Hepatocyte (in vitro differentiated cells): ENCODE results near the gene CENPP. TPM values are rescaled to one million over a fixed set of nuclear protein-coding genes. Genes with fewer than 3 reads are reported as not detected.

Source experiments
- DNase-seq: peaks from one replicate; pipeline ENCODE4 v3.0.0-alpha.2; 2016; ENCODE audit warnings: low spot score
- H2AFZ ChIP-seq: fragments of 200-600 bp; sonication (generic); 2 replicates; pipeline ENCODE4 v1.6.0; 2016; ENCODE audit warnings: antibody characterized with exemption, mild to moderate bottlenecking
- H3K27ac ChIP-seq: fragments of 200-600 bp; sonication (generic); 2 replicates; pipeline ENCODE4 v1.5.1; 2016; ENCODE audit warnings: mild to moderate bottlenecking
- H3K27me3 ChIP-seq: fragments of 200-600 bp; sonication (generic); 2 replicates; pipeline ENCODE4 v1.6.1; 2016
- H3K36me3 ChIP-seq: fragments of 200-600 bp; sonication (generic); replicated peaks from 2 replicates; pipeline ENCODE4 v1.5.1; 2016; ENCODE audit warnings: low read depth; ENCODE audit not compliant: insufficient read depth
- H3K4me1 ChIP-seq: fragments of 200-600 bp; sonication (generic); 2 replicates; pipeline ENCODE4 v1.5.1; 2016; ENCODE audit warnings: mild to moderate bottlenecking, moderate library complexity; ENCODE audit not compliant: insufficient read depth
- H3K4me2 ChIP-seq: fragments of 200-600 bp; sonication (generic); 2 replicates; pipeline ENCODE4 v1.6.0; 2016
- H3K4me3 ChIP-seq: fragments of 200-600 bp; sonication (generic); 2 replicates; pipeline ENCODE4 v1.5.1; 2016; ENCODE audit warnings: mild to moderate bottlenecking
- H3K79me2 ChIP-seq: fragments of 200-600 bp; sonication (generic); 2 replicates; pipeline ENCODE4 v1.6.0; 2017; ENCODE audit warnings: mild to moderate bottlenecking
- H3K9me2 ChIP-seq: fragments of 200-600 bp; sonication (generic); replicated peaks from 2 replicates; pipeline ENCODE4 v1.6.0; 2017; ENCODE audit warnings: mild to moderate bottlenecking; ENCODE audit not compliant: insufficient read depth
- H3K9me3 ChIP-seq: fragments of 200-600 bp; sonication (generic); 2 replicates; pipeline ENCODE4 v1.5.1; 2016; ENCODE audit warnings: low read depth, mild to moderate bottlenecking
- H4K20me1 ChIP-seq: fragments of 200-600 bp; sonication (generic); 2 replicates; pipeline ENCODE4 v1.6.0; 2016; ENCODE audit warnings: mild to moderate bottlenecking; ENCODE audit not compliant: insufficient read depth, poor library complexity, severe bottlenecking
- EZH2 ChIP-seq: fragments of 200-600 bp; sonication (generic); IDR thresholded peaks from 2 replicates; pipeline ENCODE4 v1.6.1; 2016; ENCODE audit warnings: antibody characterized with exemption, mild to moderate bottlenecking, borderline replicate concordance
- EZH2phosphoT487 ChIP-seq: fragments of 200-600 bp; sonication (generic); IDR thresholded peaks from one replicate; pipeline ENCODE4 v1.6.1; 2018; ENCODE audit warnings: antibody characterized with exemption, mild to moderate bottlenecking, low read depth, moderate library complexity; ENCODE audit not compliant: unreplicated experiment, severe bottlenecking
- WGBS: methylation state at CpG from one replicate; pipeline ENCODE4 v1.1.6; 2016; ENCODE audit warnings: low lambda C conversion rate; ENCODE audit errors: missing lambda C conversion rate; 5-methylcytosine and 5-hydroxymethylcytosine counted together
- polyA plus RNA-seq: library from polyadenylated mRNA; unstranded; fragments of >200 nt; fragmentation: Nextera tagmentation; extraction: Ambion mirVana; gene quantifications from 2 replicates; pipeline ENCODE4 v1.2.1, GENCODE V29; 2016
- total RNA-seq: library from RNA; depleted of rRNA; stranded (reverse); fragments of >200 nt; gene quantifications from 2 replicates; pipeline ENCODE4 v1.2.3, GENCODE V29; 2014
- TF ChIP-seq, protein P1 (sequence below): fragments of 200-600 bp; sonication (generic); IDR thresholded peaks from 2 replicates; pipeline ENCODE4 v1.5.1; 2016; ENCODE audit warnings: antibody characterized with exemption, mild to moderate bottlenecking; ENCODE audit not compliant: poor library complexity

Gene CENPP
- total and polyA plus RNA-seq, 2 experiments from 2014 or later: 5.1 to 5.9 TPM

DNA sequence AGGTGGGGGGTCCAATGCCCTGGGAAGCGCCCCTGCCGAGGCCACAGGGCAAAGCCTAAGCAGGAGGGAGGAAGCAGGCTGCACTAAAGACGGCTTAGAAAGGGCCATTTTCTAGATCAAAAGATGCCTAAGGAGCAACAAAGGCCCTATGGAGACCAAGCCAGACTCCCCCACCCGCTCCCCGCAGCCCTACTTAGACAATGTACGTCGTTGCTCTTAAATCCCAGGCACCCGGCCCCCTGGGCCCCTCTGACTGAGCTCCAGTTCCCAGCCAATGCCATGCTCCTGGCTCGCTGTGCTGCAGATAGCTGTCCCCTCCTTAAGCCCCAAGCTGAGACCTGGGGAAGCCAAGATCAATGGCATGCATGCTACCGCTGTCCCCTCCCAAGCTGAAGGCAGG lies 333.8 kb downstream of the CENPP start:
- H3K4me1 ChIP-seq: no peaks in the 10 kb centered on the region
- H3K9me3 ChIP-seq: no peaks in the 10 kb centered on the region
- TF ChIP-seq EZH2phosphoT487: no peak
- TF ChIP-seq EZH2: no peak
- TF ChIP-seq, protein P1, sequence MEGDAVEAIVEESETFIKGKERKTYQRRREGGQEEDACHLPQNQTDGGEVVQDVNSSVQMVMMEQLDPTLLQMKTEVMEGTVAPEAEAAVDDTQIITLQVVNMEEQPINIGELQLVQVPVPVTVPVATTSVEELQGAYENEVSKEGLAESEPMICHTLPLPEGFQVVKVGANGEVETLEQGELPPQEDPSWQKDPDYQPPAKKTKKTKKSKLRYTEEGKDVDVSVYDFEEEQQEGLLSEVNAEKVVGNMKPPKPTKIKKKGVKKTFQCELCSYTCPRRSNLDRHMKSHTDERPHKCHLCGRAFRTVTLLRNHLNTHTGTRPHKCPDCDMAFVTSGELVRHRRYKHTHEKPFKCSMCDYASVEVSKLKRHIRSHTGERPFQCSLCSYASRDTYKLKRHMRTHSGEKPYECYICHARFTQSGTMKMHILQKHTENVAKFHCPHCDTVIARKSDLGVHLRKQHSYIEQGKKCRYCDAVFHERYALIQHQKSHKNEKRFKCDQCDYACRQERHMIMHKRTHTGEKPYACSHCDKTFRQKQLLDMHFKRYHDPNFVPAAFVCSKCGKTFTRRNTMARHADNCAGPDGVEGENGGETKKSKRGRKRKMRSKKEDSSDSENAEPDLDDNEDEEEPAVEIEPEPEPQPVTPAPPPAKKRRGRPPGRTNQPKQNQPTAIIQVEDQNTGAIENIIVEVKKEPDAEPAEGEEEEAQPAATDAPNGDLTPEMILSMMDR: no peak
- H3K79me2 ChIP-seq: peaks cover 61% of the 10 kb centered on the region
- peaks cover 3% of the 10 kb centered on the region for H4K20me1 ChIP-seq
- H3K9me2 ChIP-seq: no peaks in the 10 kb centered on the region
- H3K4me3 ChIP-seq: no peak overlapping the region
- 71% methylated on average over 10 of the region's 10 CpGs for WGBS
- H2AFZ ChIP-seq: no peak overlapping the region
- H3K27ac ChIP-seq: no peak overlapping the region
- no peaks in the 10 kb centered on the region for H3K27me3 ChIP-seq
- no peaks in the 10 kb centered on the region for H3K36me3 ChIP-seq
- DNase-seq: no peak
- no peak overlapping the region for H3K4me2 ChIP-seq

GRCh38 chr9:92660266-92660665 lies 334.5 kb downstream of the CENPP start:
- H3K27me3 ChIP-seq: no peaks in the 10 kb centered on the region
- H3K9me2 ChIP-seq: no peaks in the 10 kb centered on the region
- H2AFZ ChIP-seq: no peak overlapping the region
- H3K4me3 ChIP-seq: no peak overlapping the region
- H3K27ac ChIP-seq: no peak overlapping the region
- peaks cover 8% of the 10 kb centered on the region for H4K20me1 ChIP-seq
- 99% methylated on average over 4 of the region's 4 CpGs for WGBS
- no peaks in the 10 kb centered on the region for H3K4me1 ChIP-seq
- no peak for TF ChIP-seq EZH2
- TF ChIP-seq, protein P1: no peak
- TF ChIP-seq EZH2phosphoT487: no peak
- H3K36me3 ChIP-seq: no peaks in the 10 kb centered on the region
- peaks cover 67% of the 10 kb centered on the region for H3K79me2 ChIP-seq
- no peaks in the 10 kb centered on the region for H3K9me3 ChIP-seq
- DNase-seq: no peak
- no peak overlapping the region for H3K4me2 ChIP-seq

DNA sequence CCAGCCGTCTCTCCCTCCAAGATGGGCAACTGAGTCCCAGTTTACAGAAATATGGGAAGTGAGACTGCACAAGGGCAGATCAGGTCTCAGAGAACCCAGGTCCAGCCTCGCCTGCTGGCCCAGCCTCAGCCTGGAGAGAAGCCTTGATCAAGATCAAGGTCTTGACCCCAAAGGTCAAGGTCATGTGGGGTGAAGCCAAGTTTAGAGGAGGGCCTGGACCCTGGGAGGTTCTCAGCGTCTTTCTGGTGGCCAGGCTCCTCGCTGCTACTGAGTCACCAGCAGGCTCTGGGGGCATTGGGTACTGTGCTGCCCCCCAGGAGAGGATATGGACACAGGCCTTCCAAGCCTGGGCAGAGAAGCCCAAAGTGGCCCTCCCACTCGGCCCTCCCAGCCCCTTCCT lies 335.4 kb downstream of the CENPP start:
- WGBS: 89% methylated on average over 5 of the region's 5 CpGs
- H3K9me2 ChIP-seq: no peaks in the 10 kb centered on the region
- no peaks in the 10 kb centered on the region for H3K27me3 ChIP-seq

More for the DNA sequence above, 335.4 kb downstream of the CENPP start:
- Histone ChIP-seq H4K20me1 (peaks cover 8% of the 10 kb centered on the region), H2AFZ (no peak overlapping the region), H3K4me1 (no peaks in the 10 kb centered on the region), H3K4me3 (no peak overlapping the region), H3K9me3 (no peaks in the 10 kb centered on the region), H3K27ac (no peak overlapping the region), H3K4me2 (no peak overlapping the region), H3K36me3 (no peaks in the 10 kb centered on the region), H3K79me2 (peaks cover 75% of the 10 kb centered on the region)
- TF ChIP-seq EZH2phosphoT487: no peak
- TF ChIP-seq, protein P1: no peak
- TF ChIP-seq EZH2: no peak
- DNase-seq: no peak
